ENCODE measurements around the gene HIBADH. TPM values are rescaled to one million over a fixed set of nuclear protein-coding genes. Genes with fewer than 3 reads are reported as not detected.

HIBADH gene
- total RNA-seq (2022; extraction: Qiagen RNA extraction; ENCODE audit: low read depth): 42.9 to 50.9 TPM (median 44.9 TPM) in 5 replicates

DNA sequence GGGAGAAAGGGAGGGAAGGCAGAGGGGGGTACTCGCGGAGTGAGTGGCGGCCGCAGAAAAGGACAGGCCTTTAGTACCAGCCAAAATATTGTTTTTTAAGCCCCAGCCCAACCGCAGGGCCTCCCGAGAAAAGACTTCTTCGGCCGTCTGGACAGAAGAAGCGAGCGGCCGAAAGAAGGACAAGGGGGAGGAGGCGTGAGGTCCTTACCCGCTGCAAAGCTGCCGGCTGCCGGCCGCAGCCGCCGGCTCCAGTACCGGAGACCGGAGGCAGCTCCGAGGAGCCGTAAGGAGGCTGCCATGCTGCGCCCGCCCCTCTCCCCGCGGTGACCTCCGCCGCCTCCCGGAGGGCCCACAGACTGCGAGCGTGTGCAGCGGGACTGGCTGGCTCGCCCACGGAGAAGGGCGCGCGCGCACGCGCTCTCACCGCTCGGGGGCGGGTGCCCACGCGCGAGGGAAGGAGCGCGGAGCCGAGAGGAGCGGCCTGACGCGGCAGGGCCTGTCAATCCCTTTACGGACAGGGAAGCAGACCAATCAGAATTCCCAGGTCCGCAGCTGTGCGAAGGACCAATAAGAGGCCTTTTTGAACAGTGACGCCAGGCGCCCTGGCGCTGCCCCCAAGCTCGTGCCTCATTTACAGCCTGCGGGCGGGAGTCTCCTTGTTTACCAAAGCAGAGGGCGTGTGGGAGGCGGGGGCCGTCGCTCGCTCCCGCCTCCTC, at the start of gene HIBADH:
TSS of gene HIBADH (minus strand) at position 394 of the 716 bp plus-strand sequence. CDS start at position 299, 95 bp downstream.

Other genes starting within 250 kb of the HIBADH start
- gene TAX1BP1, start 77.3 kb upstream of the HIBADH start, total RNA-seq (2022; extraction: Qiagen RNA extraction; ENCODE audit: low read depth): 70.1 to 105 TPM (median 86.4 TPM) in 5 replicates